SK-N-SH treated with all-trans-retinoic acid at 6 μM for 48 hours (cell line): ENCODE data around the gene CUTA.

Experiments used
- ATAC-seq: fragments of 200-7000 bp; cut with Tn5 transposase; 3 replicates; pipeline ENCODE4 v1.9.1; 2020; ENCODE audit warnings: mild to moderate bottlenecking, moderate library complexity
- ARNTL ChIP-seq: fragments of 450-650 bp; formaldehyde crosslinking; IDR thresholded peaks from 2 replicates; pipeline ENCODE4 v1.5.0; 2020; ENCODE audit warnings: low read depth, mild to moderate bottlenecking, moderate library complexity, borderline replicate concordance
- BACH2 ChIP-seq: fragments of 250-450 bp; sonication (Bioruptor Pico); IDR thresholded peaks from 2 replicates; pipeline ENCODE4 v1.9.0; 2021; ENCODE audit warnings: mild to moderate bottlenecking, borderline replicate concordance
- CREB5 ChIP-seq: fragments of 250-450 bp; sonication (Bioruptor Pico); IDR thresholded peaks from 2 replicates; pipeline ENCODE4 v1.5.1; 2020; ENCODE audit warnings: low read depth, mild to moderate bottlenecking, moderate library complexity
- CSDC2 ChIP-seq: fragments of 250-450 bp; sonication (Bioruptor Pico); IDR thresholded peaks from 2 replicates; pipeline ENCODE4 v1.5.0; 2020; ENCODE audit warnings: mild to moderate bottlenecking, moderate library complexity
- CSRNP3 ChIP-seq: fragments of 250-450 bp; sonication (Bioruptor Pico); IDR thresholded peaks from 2 replicates; pipeline ENCODE4 v1.5.1; 2021; ENCODE audit warnings: mild to moderate bottlenecking, moderate library complexity
- ESRRG ChIP-seq: fragments of 250-450 bp; sonication (Bioruptor Pico); IDR thresholded peaks from 2 replicates; pipeline ENCODE4 v1.6.1; 2021; ENCODE audit warnings: mild to moderate bottlenecking
- OSR1 ChIP-seq: fragments of 250-450 bp; sonication (Bioruptor Pico); IDR thresholded peaks from 2 replicates; pipeline ENCODE4 v1.8.0; 2022; ENCODE audit warnings: moderate library complexity, mild to moderate bottlenecking, inconsistent platforms
- PATZ1 ChIP-seq: fragments of 250-450 bp; sonication (Bioruptor Pico); IDR thresholded peaks from 2 replicates; pipeline ENCODE4 v1.8.0; 2020; ENCODE audit warnings: mild to moderate bottlenecking, moderate library complexity, borderline replicate concordance
- POU6F1 ChIP-seq: fragments of 250-450 bp; sonication (Bioruptor Pico); IDR thresholded peaks from 2 replicates; pipeline ENCODE4 v1.8.0; 2021; ENCODE audit warnings: low read depth, mild to moderate bottlenecking, moderate library complexity, borderline replicate concordance
- PPARA ChIP-seq: fragments of 250-450 bp; sonication (Bioruptor Pico); IDR thresholded peaks from 2 replicates; pipeline ENCODE4 v1.5.0; 2020; ENCODE audit warnings: mild to moderate bottlenecking, borderline replicate concordance
- RARB ChIP-seq: fragments of 250-450 bp; sonication (Bioruptor Pico); IDR thresholded peaks from 2 replicates; pipeline ENCODE4 v1.8.0; 2021; ENCODE audit warnings: mild to moderate bottlenecking, moderate library complexity
- SNAI2 ChIP-seq: fragments of 250-450 bp; sonication (Bioruptor Pico); IDR thresholded peaks from 2 replicates; pipeline ENCODE4 v1.5.0; 2020; ENCODE audit warnings: mild to moderate bottlenecking, moderate library complexity
- TCF4 ChIP-seq: fragments of 250-450 bp; sonication (Bioruptor Pico); IDR thresholded peaks from 2 replicates; pipeline ENCODE4 v1.8.0; 2021; ENCODE audit warnings: mild to moderate bottlenecking, moderate library complexity, borderline replicate concordance
- TOX ChIP-seq: fragments of 250-450 bp; sonication (Bioruptor Pico); IDR thresholded peaks from 2 replicates; pipeline ENCODE4 v1.8.0; 2021; ENCODE audit warnings: mild to moderate bottlenecking, moderate library complexity, borderline replicate concordance
- TSHZ2 ChIP-seq: fragments of 250-450 bp; sonication (Bioruptor Pico); IDR thresholded peaks from 2 replicates; pipeline ENCODE4 v1.5.0; 2020; ENCODE audit warnings: mild to moderate bottlenecking, moderate library complexity
- ZC3H10 ChIP-seq: fragments of 250-450 bp; sonication (Bioruptor Pico); IDR thresholded peaks from 2 replicates; pipeline ENCODE4 v1.5.1; 2021; ENCODE audit warnings: mild to moderate bottlenecking, moderate library complexity
- ZFP3 ChIP-seq: fragments of 250-450 bp; sonication (Bioruptor Pico); IDR thresholded peaks from 2 replicates; pipeline ENCODE4 v1.5.0; 2020; ENCODE audit warnings: mild to moderate bottlenecking, moderate library complexity
- ZFP30 ChIP-seq: fragments of 450-650 bp; formaldehyde crosslinking; IDR thresholded peaks from 2 replicates; pipeline ENCODE4 v1.5.0; 2022; ENCODE audit warnings: mild to moderate bottlenecking, moderate library complexity
- ZNF70 ChIP-seq: fragments of 450-650 bp; formaldehyde crosslinking; IDR thresholded peaks from 2 replicates; pipeline ENCODE4 v1.5.0; 2020; ENCODE audit warnings: mild to moderate bottlenecking, moderate library complexity
- ZNF8 ChIP-seq: fragments of 450-650 bp; formaldehyde crosslinking; IDR thresholded peaks from 2 replicates; pipeline ENCODE4 v1.5.0; 2020; ENCODE audit warnings: mild to moderate bottlenecking, moderate library complexity

CUTA gene

GRCh38 chr6:33415831-33416230, 2.1 kb downstream of the CUTA start:
- TF ChIP-seq TSHZ2 (CRISPR knock-in tag) = no peak
- TF ChIP-seq ZFP30 (CRISPR knock-in tag) = no peak
- no peak for TF ChIP-seq CSDC2 (CRISPR knock-in tag)

GRCh38 chr6:33414592-33415271, 3.2 kb downstream of the CUTA start:
- ATAC-seq = no peak
- TF ChIP-seq RARB (no peak), PATZ1 (CRISPR knock-in tag) (no peak)

More at GRCh38 chr6:33415831-33416230, 2.1 kb downstream of the CUTA start:
- no peak for ATAC-seq

GRCh38 chr6:33413241-33414120, 4.4 kb downstream of the CUTA start:
- no peak for ATAC-seq

More at GRCh38 chr6:33413241-33414120, 4.4 kb downstream of the CUTA start:
- no peak for TF ChIP-seq ZFP3 (CRISPR knock-in tag)
- TF ChIP-seq ZFP30 (CRISPR knock-in tag) = no peak
- TF ChIP-seq OSR1 = no peak
- TF ChIP-seq CSRNP3 (CRISPR knock-in tag) = no peak
- TF ChIP-seq BACH2 (CRISPR knock-in tag) = no peak
- TF ChIP-seq SNAI2 (CRISPR knock-in tag) = no peak
- no peak for TF ChIP-seq TCF4 (CRISPR knock-in tag)
- no peak for TF ChIP-seq ZC3H10 (CRISPR knock-in tag)
- no peak for TF ChIP-seq CREB5 (CRISPR knock-in tag)
- no peak for TF ChIP-seq RARB
- no peak for TF ChIP-seq TOX (CRISPR knock-in tag)
- TF ChIP-seq ESRRG (CRISPR knock-in tag) = no peak
- TF ChIP-seq POU6F1 (CRISPR knock-in tag) = no peak
- TF ChIP-seq ZNF70 (CRISPR knock-in tag) = no peak
- TF ChIP-seq PPARA (CRISPR knock-in tag) = no peak
- TF ChIP-seq ZNF8 (CRISPR knock-in tag) = no peak
- TF ChIP-seq PATZ1 (CRISPR knock-in tag) = no peak
- TF ChIP-seq ARNTL (CRISPR knock-in tag) = no peak
- TF ChIP-seq TSHZ2 (CRISPR knock-in tag) = no peak
